ENCODE data around the gene HLA-E.
"Not testable (repeated sequence)": the region's sequence is repeated elsewhere in the genome, so short reads cannot be mapped to it uniquely, and the experiment has no call there.

The HLA-E gene

GRCh38 chr6:30489081-30490025 lies at the start of gene HLA-E:
Gene HLA-E (plus strand): TSS chr6:30489509. CDS start chr6:30489532, 23 bp downstream.
- peak; percentile 99 for DNase-seq (ENCODE audit: low read depth, low spot score)

DNA sequence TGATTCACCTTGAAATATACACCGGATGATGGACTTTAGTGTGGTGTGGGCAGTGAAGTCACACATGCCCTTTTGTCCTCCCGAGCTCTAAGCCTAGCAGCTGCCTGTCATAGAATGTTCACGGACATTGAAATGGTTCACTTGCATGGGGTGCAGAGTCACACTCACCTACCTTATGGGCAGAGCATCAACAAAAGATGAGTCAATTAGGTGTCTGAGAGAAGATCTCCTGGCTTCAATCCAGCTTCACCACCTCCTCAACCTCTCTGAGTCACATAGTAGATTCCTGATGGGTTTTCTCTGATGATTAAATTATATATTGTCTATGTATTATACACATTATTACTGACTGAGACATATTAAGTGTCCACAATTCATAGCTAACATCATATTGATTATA lies 48.1 kb upstream of the HLA-E start:
- DNase-seq (ENCODE audit: low read depth, low spot score), result no peak

- DNase-seq (ENCODE audit: low read depth, low spot score), result no peak
Measured at GRCh38 chr6:30443657-30444450, 45.5 kb upstream of the HLA-E start.

GRCh38 chr6:30444451-30444742 lies 44.9 kb upstream of the HLA-E start:
- DNase-seq (ENCODE audit: low read depth, low spot score), result no peak

DNA sequence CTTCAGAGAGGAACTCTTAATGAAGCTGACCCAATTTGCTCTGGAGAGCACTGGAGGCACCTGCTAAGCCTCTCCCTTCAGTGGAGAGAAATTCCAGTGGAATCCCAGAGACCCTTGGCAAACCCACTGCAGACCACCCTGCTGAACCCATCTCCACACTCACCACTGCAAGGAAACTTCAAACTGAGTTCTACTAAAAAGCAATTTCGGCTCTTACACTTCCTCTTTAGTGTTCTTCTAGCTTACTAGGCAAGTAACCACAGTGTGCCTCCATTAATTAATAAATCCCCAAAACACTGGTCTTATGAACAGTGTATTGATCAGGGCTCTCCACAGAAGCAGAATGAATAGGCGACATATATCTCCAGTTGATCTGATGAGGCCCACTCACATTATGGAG lies 43.0 kb upstream of the HLA-E start:
- DNase-seq (ENCODE audit: low read depth, low spot score), result no peak

DNA sequence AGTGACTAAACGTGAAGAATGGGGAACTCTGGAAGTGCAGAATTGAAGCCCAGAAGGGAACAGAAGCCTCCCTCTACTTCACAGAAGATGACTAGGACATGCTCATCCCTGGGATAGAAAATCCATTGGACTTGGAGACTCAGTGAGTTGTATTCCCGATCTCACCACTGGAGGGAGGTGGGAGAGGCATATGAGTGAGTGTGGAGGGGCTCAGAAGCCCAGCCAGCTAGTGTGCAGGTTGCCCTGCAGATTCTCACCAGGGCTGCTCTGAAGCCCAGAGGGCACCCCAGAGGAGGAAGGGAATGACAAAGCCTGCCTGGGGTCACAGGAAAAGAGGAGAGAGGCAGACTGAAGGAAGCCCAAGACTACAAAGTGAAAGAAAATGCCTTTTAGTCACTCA lies 42.1 kb upstream of the HLA-E start:
- DNase-seq (ENCODE audit: low read depth, low spot score), result no peak

- no peak for DNase-seq (ENCODE audit: low read depth, low spot score)
Measured at GRCh38 chr6:30450548-30450908, 38.8 kb upstream of the HLA-E start.

- no peak for DNase-seq (ENCODE audit: low read depth, low spot score)
Measured at GRCh38 chr6:30450909-30451841, 38.1 kb upstream of the HLA-E start.

- DNase-seq (ENCODE audit: low read depth, low spot score), result no peak
Measured at GRCh38 chr6:30452736-30453507, 36.4 kb upstream of the HLA-E start.

- DNase-seq (ENCODE audit: low read depth, low spot score), result peak; percentile 50
Measured at GRCh38 chr6:30453508-30454116, 35.7 kb upstream of the HLA-E start.

GRCh38 chr6:30459145-30459544 lies 30.2 kb upstream of the HLA-E start:
- DNase-seq (ENCODE audit: low read depth, low spot score), result no peak

GRCh38 chr6:30461055-30461454 lies 28.3 kb upstream of the HLA-E start:
- DNase-seq (ENCODE audit: low read depth, low spot score), result no peak

DNA sequence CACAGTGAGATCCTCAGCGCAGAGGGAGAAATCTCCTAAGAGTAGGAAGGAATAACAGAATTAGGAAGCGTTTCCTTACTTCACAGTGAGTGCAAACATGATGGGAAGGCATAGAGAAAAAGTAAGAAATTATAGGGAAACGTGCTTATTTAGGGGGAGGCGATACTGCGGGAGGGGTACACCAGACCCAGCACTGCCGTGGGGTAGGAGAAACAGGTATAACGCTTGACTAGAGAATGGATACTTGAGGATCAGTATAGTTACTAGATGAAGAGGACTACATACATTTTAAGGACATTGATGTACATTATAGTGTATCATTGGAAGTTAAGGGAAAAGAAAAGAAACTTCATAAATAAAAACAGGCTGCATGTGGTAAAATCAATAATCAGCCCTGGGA lies 26.8 kb upstream of the HLA-E start:
- DNase-seq (ENCODE audit: low read depth, low spot score), result no peak

DNA sequence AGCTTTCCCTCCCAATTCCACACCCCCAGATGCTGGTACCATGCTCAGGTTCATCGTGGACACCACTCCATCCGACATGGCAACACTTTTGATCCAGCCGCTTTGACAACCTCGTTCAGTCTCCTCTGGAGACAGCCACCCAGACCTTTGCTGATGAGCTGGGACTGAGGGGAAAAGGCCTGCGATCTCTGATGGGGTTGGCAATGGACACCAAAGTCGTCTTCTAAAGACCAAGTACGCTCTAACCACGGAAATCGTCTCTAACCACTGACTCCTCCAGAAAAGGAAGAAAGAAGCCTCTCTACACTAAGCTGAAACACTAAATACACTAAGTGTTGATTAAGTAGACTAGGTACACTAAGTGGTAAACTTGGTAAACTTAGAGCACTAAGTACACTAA lies 26.1 kb upstream of the HLA-E start:
- DNase-seq (ENCODE audit: low read depth, low spot score), result no peak

DNA sequence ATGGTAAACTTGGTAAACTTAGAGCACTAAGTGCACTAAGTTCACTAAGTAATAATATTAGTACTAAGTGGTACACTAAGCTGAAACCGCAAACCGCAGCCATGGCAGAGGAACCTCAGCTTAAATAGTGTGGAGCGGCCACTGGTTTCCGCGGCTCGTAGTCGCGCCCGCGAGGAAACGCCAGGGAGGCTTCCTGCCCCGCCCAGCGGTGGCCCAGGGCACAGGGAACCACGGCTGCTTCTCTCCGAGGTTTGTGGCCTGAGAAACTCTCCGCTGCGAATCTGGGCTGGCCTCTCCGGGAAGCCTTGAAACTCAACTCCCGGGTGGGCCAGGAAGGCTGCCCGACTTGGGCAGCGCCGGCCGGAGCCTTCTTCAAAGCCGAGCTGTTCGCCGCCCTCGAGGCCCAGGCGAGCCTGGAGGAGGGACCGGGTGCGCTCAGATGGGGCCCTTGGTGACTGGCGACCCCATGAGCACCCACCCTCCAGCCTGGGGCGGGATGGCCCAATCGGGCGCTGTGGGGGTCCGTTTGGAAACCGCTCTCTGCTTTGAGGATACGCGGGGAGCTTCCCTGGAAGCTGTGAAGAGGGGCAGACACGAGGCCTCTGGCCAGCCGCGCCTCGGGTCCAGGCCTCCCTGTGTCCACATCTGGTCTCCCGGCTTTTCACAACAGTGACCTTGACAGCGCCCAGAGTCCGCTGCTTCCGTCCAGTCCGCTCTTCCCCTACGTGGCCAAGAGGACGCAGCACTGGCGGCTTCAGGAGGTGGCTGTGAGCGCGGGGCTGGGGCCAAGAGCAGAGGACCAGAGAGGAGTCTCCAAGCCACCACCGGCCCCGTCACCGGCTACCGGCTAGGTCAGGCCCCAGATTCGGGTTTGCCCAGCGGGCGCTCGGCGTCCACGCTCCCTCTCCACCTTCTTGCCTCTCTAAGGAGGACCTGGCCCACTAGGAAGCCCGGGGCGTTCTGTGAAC lies 25.4 kb upstream of the HLA-E start:
- no peak for DNase-seq (ENCODE audit: low read depth, low spot score)

DNA sequence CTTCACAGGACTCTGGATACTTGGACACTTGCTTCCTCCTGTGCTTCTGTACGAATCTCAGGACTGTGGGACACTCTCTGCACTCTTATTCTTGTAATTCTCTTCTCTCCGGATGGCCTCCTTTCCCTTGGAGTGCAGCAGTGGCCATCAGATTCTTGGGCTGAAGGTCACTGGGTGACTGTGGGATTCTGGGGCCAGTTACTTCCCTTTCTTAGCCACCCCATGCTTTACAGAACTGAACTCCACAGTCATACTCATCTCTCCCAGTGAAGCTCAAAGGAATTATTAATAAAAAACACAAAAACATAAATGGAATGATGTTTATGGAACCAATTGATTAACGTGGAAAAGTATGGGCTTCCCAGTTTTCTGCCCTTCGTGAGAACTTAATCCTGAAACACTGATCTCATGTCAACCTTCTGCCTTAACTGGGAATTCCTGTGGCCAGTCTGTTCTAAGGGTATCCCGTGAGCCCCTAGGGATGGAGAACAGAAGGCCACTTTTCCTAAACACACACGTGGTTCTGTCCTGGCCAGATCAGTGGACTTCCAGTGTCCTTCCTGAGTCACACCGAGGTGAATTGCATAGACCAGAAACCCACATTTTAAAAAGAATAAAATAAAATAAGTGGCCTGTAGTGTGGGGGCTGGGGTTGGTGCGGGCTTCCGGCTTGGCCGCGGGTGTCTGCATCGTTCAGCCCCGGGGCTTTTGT lies 23.6 kb upstream of the HLA-E start:
- no peak for DNase-seq (ENCODE audit: low read depth, low spot score)

- DNase-seq (ENCODE audit: low read depth, low spot score), result no peak
Measured at GRCh38 chr6:30470968-30471367, 18.3 kb upstream of the HLA-E start.

- not testable (repeated sequence) for DNase-seq (ENCODE audit: low read depth, low spot score)
Measured at GRCh38 chr6:30475116-30475515, 14.2 kb upstream of the HLA-E start.
